K562 (cell line): Measurements from ENCODE around the gene GFOD2. TPM values are rescaled to one million over a fixed set of nuclear protein-coding genes. Genes with fewer than 3 reads are reported as not detected.
A peak's percentile ranks its signal among the peaks of the same experiment; 100 is the strongest.

Experiments
- CEBPG ChIP-seq, 3 experiments: fragments of 200-800 bp in 1 of 3; sonication (Bioruptor generic) in 1 of 3; sonication (generic) in 1 of 3; formaldehyde crosslinking in 1 of 3; IDR thresholded peaks in 2 of 3; conservative IDR thresholded peaks in 1 of 3; 2 replicates each; pipeline versions ENCODE4 v1.6.1 to v1.8.0; 2016 to 2022; ENCODE audit warnings: missing compliant biosample characterization in 2 of 3, missing genetic modification characterization in 2 of 3, mild to moderate bottlenecking in 1 of 3, missing genetic modification reagents in 1 of 3
- COPS2 ChIP-seq: fragments of 450-650 bp; conservative IDR thresholded peaks from 2 replicates; pipeline ENCODE4 v1.6.1; 2016; ENCODE audit warnings: mild to moderate bottlenecking, moderate library complexity
- DIDO1 ChIP-seq: fragments of 450-650 bp; IDR thresholded peaks from 2 replicates; pipeline ENCODE4 v1.6.1; 2016; ENCODE audit warnings: low read depth, missing biosample characterization, missing genetic modification characterization
- HNRNPK ChIP-seq: fragments of 200-400 bp; formaldehyde crosslinking; IDR thresholded peaks from one replicate; pipeline ENCODE4 v1.6.1; 2018; ENCODE audit warnings: mild to moderate bottlenecking, low read depth, low read length; ENCODE audit not compliant: poor library complexity, severe bottlenecking
- JUNB ChIP-seq: fragments of 450-650 bp; formaldehyde crosslinking; conservative IDR thresholded peaks from 2 replicates; pipeline ENCODE4 v1.4.0; 2020; ENCODE audit warnings: mild to moderate bottlenecking
- PTRF ChIP-seq: fragments of 450-650 bp; IDR thresholded peaks from 2 replicates; pipeline ENCODE4 v1.6.1; 2016; ENCODE audit warnings: mild to moderate bottlenecking, missing genetic modification characterization, missing compliant biosample characterization
- SNRNP70 ChIP-seq: fragments of 200-400 bp; formaldehyde crosslinking; optimal IDR thresholded peaks from 2 replicates; pipeline ENCODE3; 2017; ENCODE audit warnings: low read depth, low read length
- polyA plus RNA-seq, 8 experiments: library from polyadenylated mRNA; depleted of rRNA in 4 of 8; stranded (reverse) in 5 of 8; unstranded in 3 of 8; fragments of >200 nt; fragmentation: Nextera tagmentation in 2 of 8; fragmentation: Illumina TruSeq in 1 of 8; extraction: Ambion mirVana in 2 of 8; extraction: Trizol in 1 of 8; gene quantifications; 2 replicates each; pipeline versions ENCODE4 v1.2.1 to v1.2.3, GENCODE V29; 2011 to 2014; ENCODE audit warnings: inconsistent platforms in 1 of 8, missing spikeins in 1 of 8
- total RNA-seq, 7 experiments: library from RNA; depleted of rRNA in 6 of 7; stranded (reverse); fragments of >200 nt in 6 of 7; fragmentation: Illumina TruSeq in 2 of 7; extraction: Trizol in 2 of 7; gene quantifications; 2 replicates each; pipeline versions ENCODE4 v1.2.1 to v1.2.3, GENCODE V29; 2011 to 2021; ENCODE audit warnings: low replicate concordance in 1 of 7
- TF ChIP-seq, protein P1 (sequence below), 2 experiments: IDR thresholded peaks; 2 replicates each; pipeline ENCODE4 v1.6.1; 2012; ENCODE audit warnings: improper control_type of control experiment in 2 of 2, low read depth in 2 of 2, low read length in 2 of 2, borderline replicate concordance in 1 of 2
- TF ChIP-seq, protein P2 (sequence below), 2 experiments: fragments of 450-650 bp; conservative IDR thresholded peaks; 2 replicates each; pipeline ENCODE4 v1.6.1; 2017; ENCODE audit warnings: mild to moderate bottlenecking in 2 of 2, moderate library complexity in 2 of 2
- TF ChIP-seq, protein P3 (sequence below), 2 experiments: fragments of 450-650 bp in 1 of 2; sonication (generic) in 1 of 2; formaldehyde crosslinking; conservative IDR thresholded peaks; 2 replicates each; pipeline versions ENCODE4 v1.4.0 to v1.8.1; 2020 to 2022; ENCODE audit warnings: mild to moderate bottlenecking in 1 of 2, missing genetic modification reagents in 1 of 2
- TF ChIP-seq, protein P4 (sequence below): fragments of 250-450 bp; sonication (Bioruptor Pico); IDR thresholded peaks from 2 replicates; pipeline ENCODE4 v1.5.0; 2020; ENCODE audit warnings: mild to moderate bottlenecking, borderline replicate concordance
- TF ChIP-seq, protein P5 (sequence below): fragments of 250-450 bp; sonication (Bioruptor Pico); IDR thresholded peaks from 2 replicates; pipeline ENCODE4 v1.4.0; 2020; ENCODE audit warnings: mild to moderate bottlenecking, moderate library complexity, borderline replicate concordance

The GFOD2 gene
- total and polyA plus RNA-seq, 9 of the 15 experiments (the other 6 are each of a cell fraction or from before 2014, with no cell fraction given), result 1.9 to 15.8 (median 11.1) TPM

DNA sequence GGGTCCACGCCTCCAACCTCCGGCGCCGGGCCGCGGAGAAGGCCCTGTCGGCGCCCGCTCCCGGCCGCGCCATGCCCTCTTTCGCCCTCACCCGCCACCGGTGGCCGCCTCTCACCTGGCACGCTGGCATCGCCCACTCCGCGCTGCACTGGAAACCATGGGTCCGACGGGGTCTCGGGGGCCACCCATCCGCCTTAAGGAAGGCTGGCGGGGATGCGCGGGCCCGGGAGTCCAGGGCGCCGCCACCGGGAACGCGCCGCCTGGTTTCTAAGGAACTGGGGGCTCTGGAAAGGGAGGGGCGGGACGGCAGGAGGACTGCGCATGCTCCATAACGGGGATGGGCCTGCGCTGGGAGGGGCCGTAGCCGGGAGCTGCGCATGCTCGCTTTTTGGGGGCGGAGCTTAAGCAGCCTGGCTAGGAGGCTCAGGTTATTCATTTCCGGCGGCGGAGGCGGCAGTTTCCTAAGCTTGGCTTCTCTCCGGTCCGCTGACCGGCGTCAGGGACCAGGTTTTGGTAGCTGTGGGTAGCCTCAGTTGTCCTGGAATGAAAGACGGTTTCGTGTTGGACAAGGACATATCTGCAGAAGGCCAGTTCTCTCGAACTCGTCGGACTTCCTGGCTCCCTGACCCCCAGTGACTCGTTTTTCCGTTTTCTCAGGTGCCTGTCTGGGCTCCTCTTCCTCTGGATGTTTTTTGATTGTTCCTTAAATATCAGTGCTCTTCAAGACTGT is at the start of gene GFOD2 (continued):
- TF ChIP-seq, protein P1, sequence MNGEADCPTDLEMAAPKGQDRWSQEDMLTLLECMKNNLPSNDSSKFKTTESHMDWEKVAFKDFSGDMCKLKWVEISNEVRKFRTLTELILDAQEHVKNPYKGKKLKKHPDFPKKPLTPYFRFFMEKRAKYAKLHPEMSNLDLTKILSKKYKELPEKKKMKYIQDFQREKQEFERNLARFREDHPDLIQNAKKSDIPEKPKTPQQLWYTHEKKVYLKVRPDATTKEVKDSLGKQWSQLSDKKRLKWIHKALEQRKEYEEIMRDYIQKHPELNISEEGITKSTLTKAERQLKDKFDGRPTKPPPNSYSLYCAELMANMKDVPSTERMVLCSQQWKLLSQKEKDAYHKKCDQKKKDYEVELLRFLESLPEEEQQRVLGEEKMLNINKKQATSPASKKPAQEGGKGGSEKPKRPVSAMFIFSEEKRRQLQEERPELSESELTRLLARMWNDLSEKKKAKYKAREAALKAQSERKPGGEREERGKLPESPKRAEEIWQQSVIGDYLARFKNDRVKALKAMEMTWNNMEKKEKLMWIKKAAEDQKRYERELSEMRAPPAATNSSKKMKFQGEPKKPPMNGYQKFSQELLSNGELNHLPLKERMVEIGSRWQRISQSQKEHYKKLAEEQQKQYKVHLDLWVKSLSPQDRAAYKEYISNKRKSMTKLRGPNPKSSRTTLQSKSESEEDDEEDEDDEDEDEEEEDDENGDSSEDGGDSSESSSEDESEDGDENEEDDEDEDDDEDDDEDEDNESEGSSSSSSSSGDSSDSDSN (IDR thresholded peaks at IDR 0.05; ENCODE audit: borderline replicate concordance in 1 of 2, low read depth in 2 of 2, low read length in 2 of 2), result no peak
- no peak for TF ChIP-seq PTRF
- TF ChIP-seq, protein P2, sequence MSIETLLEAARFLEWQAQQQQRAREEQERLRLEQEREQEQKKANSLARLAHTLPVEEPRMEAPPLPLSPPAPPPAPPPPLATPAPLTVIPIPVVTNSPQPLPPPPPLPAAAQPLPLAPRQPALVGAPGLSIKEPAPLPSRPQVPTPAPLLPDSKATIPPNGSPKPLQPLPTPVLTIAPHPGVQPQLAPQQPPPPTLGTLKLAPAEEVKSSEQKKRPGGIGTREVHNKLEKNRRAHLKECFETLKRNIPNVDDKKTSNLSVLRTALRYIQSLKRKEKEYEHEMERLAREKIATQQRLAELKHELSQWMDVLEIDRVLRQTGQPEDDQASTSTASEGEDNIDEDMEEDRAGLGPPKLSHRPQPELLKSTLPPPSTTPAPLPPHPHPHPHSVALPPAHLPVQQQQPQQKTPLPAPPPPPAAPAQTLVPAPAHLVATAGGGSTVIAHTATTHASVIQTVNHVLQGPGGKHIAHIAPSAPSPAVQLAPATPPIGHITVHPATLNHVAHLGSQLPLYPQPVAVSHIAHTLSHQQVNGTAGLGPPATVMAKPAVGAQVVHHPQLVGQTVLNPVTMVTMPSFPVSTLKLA (conservative IDR thresholded peaks at IDR 0.05), result peak in 1 of 2 experiments; percentile 57; a peak in 2 of 4 replicates
- TF ChIP-seq CEBPG (CRISPR knock-in tag; IDR thresholded peaks at IDR 0.05), result no peak
- TF ChIP-seq CEBPG (tag; conservative IDR thresholded peaks at IDR 0.05 in 1 of 2, IDR thresholded peaks at IDR 0.05 in 1 of 2), result 0 out of 4 replicates have a peak, but pooled peaks of 1 of the 2 experiments have one; percentile 29
- no peak for TF ChIP-seq JUNB (CRISPR knock-in tag)
- TF ChIP-seq, protein P3, sequence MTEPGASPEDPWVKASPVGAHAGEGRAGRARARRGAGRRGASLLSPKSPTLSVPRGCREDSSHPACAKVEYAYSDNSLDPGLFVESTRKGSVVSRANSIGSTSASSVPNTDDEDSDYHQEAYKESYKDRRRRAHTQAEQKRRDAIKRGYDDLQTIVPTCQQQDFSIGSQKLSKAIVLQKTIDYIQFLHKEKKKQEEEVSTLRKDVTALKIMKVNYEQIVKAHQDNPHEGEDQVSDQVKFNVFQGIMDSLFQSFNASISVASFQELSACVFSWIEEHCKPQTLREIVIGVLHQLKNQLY (CRISPR knock-in tag; conservative IDR thresholded peaks at IDR 0.05), result 0 out of 4 replicates have a peak, but pooled peaks of 1 of the 2 experiments have one; percentile 40
- no peak for TF ChIP-seq SNRNP70
- no peak for TF ChIP-seq HNRNPK
- no peak for TF ChIP-seq DIDO1 (tag)
- TF ChIP-seq COPS2, result no peak
- TF ChIP-seq, protein P4, sequence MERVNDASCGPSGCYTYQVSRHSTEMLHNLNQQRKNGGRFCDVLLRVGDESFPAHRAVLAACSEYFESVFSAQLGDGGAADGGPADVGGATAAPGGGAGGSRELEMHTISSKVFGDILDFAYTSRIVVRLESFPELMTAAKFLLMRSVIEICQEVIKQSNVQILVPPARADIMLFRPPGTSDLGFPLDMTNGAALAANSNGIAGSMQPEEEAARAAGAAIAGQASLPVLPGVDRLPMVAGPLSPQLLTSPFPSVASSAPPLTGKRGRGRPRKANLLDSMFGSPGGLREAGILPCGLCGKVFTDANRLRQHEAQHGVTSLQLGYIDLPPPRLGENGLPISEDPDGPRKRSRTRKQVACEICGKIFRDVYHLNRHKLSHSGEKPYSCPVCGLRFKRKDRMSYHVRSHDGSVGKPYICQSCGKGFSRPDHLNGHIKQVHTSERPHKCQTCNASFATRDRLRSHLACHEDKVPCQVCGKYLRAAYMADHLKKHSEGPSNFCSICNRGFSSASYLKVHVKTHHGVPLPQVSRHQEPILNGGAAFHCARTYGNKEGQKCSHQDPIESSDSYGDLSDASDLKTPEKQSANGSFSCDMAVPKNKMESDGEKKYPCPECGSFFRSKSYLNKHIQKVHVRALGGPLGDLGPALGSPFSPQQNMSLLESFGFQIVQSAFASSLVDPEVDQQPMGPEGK (CRISPR knock-in tag), result no peak
- TF ChIP-seq, protein P5, sequence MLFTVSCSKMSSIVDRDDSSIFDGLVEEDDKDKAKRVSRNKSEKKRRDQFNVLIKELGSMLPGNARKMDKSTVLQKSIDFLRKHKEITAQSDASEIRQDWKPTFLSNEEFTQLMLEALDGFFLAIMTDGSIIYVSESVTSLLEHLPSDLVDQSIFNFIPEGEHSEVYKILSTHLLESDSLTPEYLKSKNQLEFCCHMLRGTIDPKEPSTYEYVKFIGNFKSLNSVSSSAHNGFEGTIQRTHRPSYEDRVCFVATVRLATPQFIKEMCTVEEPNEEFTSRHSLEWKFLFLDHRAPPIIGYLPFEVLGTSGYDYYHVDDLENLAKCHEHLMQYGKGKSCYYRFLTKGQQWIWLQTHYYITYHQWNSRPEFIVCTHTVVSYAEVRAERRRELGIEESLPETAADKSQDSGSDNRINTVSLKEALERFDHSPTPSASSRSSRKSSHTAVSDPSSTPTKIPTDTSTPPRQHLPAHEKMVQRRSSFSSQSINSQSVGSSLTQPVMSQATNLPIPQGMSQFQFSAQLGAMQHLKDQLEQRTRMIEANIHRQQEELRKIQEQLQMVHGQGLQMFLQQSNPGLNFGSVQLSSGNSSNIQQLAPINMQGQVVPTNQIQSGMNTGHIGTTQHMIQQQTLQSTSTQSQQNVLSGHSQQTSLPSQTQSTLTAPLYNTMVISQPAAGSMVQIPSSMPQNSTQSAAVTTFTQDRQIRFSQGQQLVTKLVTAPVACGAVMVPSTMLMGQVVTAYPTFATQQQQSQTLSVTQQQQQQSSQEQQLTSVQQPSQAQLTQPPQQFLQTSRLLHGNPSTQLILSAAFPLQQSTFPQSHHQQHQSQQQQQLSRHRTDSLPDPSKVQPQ (CRISPR knock-in tag), result no peak
